RWPE2 (cell line): ENCODE measurements around the gene UBE2H.
A peak's percentile ranks its signal among the peaks of the same experiment; 100 is the strongest.

Experiments
- ATAC-seq: fragments of 200-7000 bp; cut with Tn5 transposase; 3 replicates; pipeline ENCODE4 v1.9.1; 2021; ENCODE audit warnings: low read depth
- DNase-seq: peaks from one replicate; pipeline ENCODE4 v3.0.0-alpha.2; 2020; ENCODE audit warnings: low spot score
- H3K27ac ChIP-seq: fragments of 450-650 bp; 2 replicates; pipeline ENCODE4 v1.5.1; 2017; ENCODE audit warnings: mild to moderate bottlenecking; ENCODE audit not compliant: poor library complexity, severe bottlenecking
- H3K27me3 ChIP-seq: fragments of 250-450 bp; sonication (Bioruptor Pico); 2 replicates; pipeline ENCODE4 v1.5.1; 2021; ENCODE audit warnings: mild to moderate bottlenecking, moderate library complexity; ENCODE audit not compliant: insufficient read depth, poor library complexity, severe bottlenecking
- H3K36me3 ChIP-seq: fragments of 250-450 bp; sonication (Bioruptor Pico); 2 replicates; pipeline ENCODE4 v1.5.1; 2020; ENCODE audit warnings: low read depth, mild to moderate bottlenecking, moderate library complexity
- H3K4me1 ChIP-seq: fragments of 250-450 bp; sonication (Bioruptor Pico); 2 replicates; pipeline ENCODE4 v1.5.1; 2021; ENCODE audit warnings: mild to moderate bottlenecking, moderate library complexity; ENCODE audit not compliant: insufficient read depth, poor library complexity, severe bottlenecking
- H3K4me3 ChIP-seq: fragments of 250-450 bp; sonication (Bioruptor Pico); 2 replicates; pipeline ENCODE4 v1.5.1; 2021; ENCODE audit warnings: mild to moderate bottlenecking, moderate library complexity; ENCODE audit not compliant: severe bottlenecking
- H3K9me3 ChIP-seq: fragments of 250-450 bp; sonication (Bioruptor Pico); 2 replicates; pipeline ENCODE4 v1.5.1; 2021; ENCODE audit warnings: mild to moderate bottlenecking, moderate library complexity; ENCODE audit not compliant: severe bottlenecking
- TF ChIP-seq, protein P1 (sequence below): fragments of 450-650 bp; IDR thresholded peaks from one replicate; pipeline ENCODE4 v1.5.1; 2017; ENCODE audit warnings: mild to moderate bottlenecking, moderate library complexity; ENCODE audit not compliant: poor library complexity, severe bottlenecking

The UBE2H gene

DNA sequence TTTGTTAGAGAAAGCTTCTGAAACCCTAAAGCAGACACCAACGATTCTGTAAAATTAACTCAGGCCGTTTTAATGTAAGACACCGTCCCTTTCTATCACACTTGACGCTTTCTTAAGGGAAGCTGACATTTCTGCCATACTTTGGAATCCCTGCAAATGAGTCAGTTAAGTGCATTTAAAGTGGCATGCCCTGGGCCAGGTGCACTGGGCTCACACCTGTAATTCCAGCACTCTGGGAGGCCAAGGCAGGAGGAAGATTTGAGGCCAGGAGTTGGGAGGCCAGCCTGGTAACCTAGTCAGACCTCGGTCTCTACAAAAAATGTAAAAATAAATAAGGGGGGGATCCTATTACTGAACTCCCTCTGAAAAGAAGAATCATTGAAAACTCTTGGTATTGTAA lies 4.4 kb downstream of the UBE2H start:
- DNase-seq (no peak), ATAC-seq (no peak)
- Histone ChIP-seq H3K27ac (peak overlapping the region; percentile 96), H3K4me1 (peaks cover 13% of the 10 kb centered on the region), H3K9me3 (no peaks in the 10 kb centered on the region), H3K27me3 (no peaks in the 10 kb centered on the region), H3K4me3 (no peak overlapping the region), H3K36me3 (peaks cover 42% of the 10 kb centered on the region)
- TF ChIP-seq, protein P1, sequence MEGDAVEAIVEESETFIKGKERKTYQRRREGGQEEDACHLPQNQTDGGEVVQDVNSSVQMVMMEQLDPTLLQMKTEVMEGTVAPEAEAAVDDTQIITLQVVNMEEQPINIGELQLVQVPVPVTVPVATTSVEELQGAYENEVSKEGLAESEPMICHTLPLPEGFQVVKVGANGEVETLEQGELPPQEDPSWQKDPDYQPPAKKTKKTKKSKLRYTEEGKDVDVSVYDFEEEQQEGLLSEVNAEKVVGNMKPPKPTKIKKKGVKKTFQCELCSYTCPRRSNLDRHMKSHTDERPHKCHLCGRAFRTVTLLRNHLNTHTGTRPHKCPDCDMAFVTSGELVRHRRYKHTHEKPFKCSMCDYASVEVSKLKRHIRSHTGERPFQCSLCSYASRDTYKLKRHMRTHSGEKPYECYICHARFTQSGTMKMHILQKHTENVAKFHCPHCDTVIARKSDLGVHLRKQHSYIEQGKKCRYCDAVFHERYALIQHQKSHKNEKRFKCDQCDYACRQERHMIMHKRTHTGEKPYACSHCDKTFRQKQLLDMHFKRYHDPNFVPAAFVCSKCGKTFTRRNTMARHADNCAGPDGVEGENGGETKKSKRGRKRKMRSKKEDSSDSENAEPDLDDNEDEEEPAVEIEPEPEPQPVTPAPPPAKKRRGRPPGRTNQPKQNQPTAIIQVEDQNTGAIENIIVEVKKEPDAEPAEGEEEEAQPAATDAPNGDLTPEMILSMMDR, result no peak

DNA sequence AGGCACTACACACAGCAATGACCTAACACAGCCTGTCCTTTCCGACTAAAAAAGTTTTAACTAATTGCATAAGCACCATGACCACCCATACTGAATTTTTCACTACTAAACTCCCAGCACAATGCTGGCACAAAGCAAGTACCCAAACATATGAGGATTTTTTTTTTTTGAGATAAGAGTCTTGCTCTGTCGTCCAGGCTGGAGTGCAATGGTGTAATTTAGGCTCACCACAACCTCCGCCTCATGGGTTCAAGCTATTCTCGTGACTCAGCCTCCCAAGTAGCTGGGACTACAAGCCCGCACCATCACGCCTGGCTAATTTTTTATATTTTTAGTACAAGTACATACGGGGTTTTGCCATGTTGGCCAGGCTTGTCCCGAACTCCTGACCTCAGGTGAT lies 5.1 kb downstream of the UBE2H start:
- Histone ChIP-seq H3K9me3 (no peaks in the 10 kb centered on the region), H3K4me1 (peaks cover 13% of the 10 kb centered on the region), H3K27ac (peak overlapping the region; percentile 96), H3K36me3 (peaks cover 48% of the 10 kb centered on the region), H3K4me3 (no peak overlapping the region), H3K27me3 (no peaks in the 10 kb centered on the region)
- ATAC-seq (no peak), DNase-seq (no peak)
- TF ChIP-seq, protein P1, result no peak

DNA sequence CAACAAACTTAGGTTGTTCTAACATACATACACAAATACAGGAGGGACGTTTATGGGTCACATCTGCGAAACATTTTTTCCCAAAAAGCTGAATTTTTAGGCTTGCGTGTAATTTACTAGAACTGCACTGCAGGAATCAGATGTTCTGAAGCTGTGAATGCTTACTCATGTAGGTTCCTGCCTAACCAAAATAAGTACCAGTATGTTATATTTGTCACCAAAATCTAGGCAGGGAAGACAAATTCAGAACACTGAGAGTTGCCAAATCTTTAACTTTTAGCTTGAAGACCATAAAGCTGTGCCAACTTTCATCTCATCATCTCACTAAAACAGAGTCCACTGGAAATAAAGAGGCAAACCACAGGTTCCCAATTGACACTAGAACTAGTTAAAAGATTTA lies 5.7 kb downstream of the UBE2H start:
- TF ChIP-seq, protein P1, result no peak
- H3K27me3 ChIP-seq, result no peaks in the 10 kb centered on the region
- ATAC-seq (no peak), DNase-seq (no peak)
- H3K4me3 ChIP-seq, result no peak overlapping the region
- no peak overlapping the region for H3K27ac ChIP-seq
- no peaks in the 10 kb centered on the region for H3K9me3 ChIP-seq
- peaks cover 13% of the 10 kb centered on the region for H3K4me1 ChIP-seq
- peaks cover 52% of the 10 kb centered on the region for H3K36me3 ChIP-seq

DNA sequence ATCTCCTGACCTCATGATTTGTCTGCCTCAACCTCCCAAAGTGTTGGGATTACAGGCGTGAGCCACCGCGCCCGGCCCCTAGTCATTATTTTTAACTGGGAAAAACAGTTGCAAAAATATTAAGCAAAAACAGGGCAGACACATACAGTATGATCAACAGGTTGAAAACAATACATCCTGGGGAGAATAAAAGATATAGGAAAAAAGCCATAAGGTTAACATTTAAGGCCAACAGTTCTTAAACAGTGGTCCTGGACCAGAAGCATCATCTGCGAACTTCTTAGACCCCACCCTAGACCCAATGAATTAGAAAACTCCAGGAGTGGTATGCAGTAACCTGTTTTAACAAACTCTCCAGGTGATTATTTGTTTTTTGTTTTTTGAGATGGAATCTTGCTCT lies 6.5 kb downstream of the UBE2H start:
- Histone ChIP-seq H3K4me1 (peaks cover 13% of the 10 kb centered on the region), H3K9me3 (no peaks in the 10 kb centered on the region), H3K36me3 (peaks cover 53% of the 10 kb centered on the region), H3K27me3 (no peaks in the 10 kb centered on the region), H3K27ac (no peak overlapping the region), H3K4me3 (no peak overlapping the region)
- DNase-seq (no peak), ATAC-seq (no peak)
- TF ChIP-seq, protein P1, result no peak

DNA sequence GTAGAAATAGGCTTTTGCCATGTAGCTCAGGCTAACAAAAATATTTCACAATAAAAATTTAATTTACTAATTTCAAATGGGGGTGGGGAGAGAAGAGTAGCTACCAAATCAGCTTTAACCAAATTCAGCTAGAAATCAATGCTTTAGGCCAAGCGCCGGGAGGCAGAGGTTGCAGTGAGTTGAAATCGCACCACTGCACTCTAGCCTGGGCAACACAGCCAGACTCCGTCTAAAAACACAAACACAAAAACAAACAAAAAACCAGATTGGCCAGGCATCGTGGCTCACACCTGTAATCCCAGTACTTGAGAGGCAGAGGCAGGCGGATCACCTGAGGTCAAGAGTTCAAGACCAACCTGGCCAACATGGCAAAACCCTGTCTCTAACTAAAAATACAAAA lies 9.4 kb downstream of the UBE2H start:
- H3K27me3 ChIP-seq, result no peaks in the 10 kb centered on the region
- no peak for ATAC-seq
- no peak overlapping the region for H3K4me3 ChIP-seq
- no peak overlapping the region for H3K27ac ChIP-seq
- TF ChIP-seq, protein P1, result no peak
- H3K36me3 ChIP-seq, result peaks cover 59% of the 10 kb centered on the region
- no peaks in the 10 kb centered on the region for H3K9me3 ChIP-seq
- no peak for DNase-seq
- peaks cover 5% of the 10 kb centered on the region for H3K4me1 ChIP-seq
